ENCODE measurements around the gene DNAH2.

Gene DNAH2

DNA sequence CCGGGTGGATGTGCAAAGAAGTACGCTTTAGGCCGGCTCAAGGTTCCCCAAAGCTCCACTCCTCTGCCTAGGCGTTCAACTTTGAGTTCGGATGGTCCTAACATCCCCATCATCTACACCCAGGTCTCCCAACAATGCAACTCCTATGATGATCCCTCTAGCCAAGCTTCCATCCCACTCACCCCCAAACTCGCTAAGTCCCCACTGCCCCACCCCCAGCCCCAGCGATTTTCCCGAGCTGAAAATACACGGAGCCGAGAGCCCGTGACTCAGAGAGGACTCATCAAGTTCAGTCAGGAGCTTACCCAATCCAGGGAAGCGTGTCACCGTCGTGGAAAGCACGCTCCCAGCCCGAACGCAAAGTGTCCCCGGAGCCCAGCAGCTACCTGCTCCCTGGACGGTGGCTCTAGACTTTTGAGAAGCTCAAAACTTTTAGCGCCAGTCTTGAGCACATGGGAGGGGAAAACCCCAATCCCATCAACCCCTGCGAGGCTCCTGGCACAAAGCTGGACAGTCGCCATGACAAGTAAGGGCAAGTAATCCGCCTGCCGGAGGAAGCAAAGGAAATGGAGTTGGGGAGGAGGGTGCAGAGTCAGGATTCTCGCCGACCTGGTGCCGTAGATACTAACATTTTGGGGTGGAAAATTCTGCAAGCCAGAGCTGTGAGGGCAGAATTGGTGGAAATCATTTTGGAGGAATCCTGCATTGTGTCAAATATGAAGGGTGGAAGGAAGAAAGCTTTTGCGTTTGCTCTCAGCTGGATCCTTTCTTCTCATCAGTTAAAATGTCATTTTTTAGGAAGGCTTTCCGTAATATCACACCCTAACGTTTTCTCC, 30.3 kb upstream of the DNAH2 start, which contains the start of gene TP53:
TP53 (minus strand) TSS at position 419 of the 836 bp plus-strand sequence. CDS start 10,896 bp downstream, outside the sequence.
- H3K9me3 ChIP-seq (ENCODE audit: control insufficient read depth, insufficient read depth, low read depth, low read length), result no peaks in the 10 kb centered on the region
- POLR2A ChIA-PET, result interaction anchor here (0.6 to 6.2 kb wide), 62 partner anchors 10 to 641 kb away, joined by 3 to 215 read pairs (median 6); partner anchors contain the start of genes ATP1B2, CD68, DNAH2 and EFNB3
- CTCF ChIA-PET, result interaction anchor here (0.6 to 9.3 kb wide), 59 partner anchors 8 to 647 kb away, joined by 3 to 207 read pairs (median 5); partner anchors contain the start of genes ATP1B2, CD68, DNAH2 and EFNB3
- TF ChIP-seq, protein P1, sequence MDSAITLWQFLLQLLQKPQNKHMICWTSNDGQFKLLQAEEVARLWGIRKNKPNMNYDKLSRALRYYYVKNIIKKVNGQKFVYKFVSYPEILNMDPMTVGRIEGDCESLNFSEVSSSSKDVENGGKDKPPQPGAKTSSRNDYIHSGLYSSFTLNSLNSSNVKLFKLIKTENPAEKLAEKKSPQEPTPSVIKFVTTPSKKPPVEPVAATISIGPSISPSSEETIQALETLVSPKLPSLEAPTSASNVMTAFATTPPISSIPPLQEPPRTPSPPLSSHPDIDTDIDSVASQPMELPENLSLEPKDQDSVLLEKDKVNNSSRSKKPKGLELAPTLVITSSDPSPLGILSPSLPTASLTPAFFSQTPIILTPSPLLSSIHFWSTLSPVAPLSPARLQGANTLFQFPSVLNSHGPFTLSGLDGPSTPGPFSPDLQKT (IDR thresholded peaks at IDR 0.05; ENCODE audit: borderline replicate concordance, low read depth, low read length), result no peak
- TF ChIP-seq ZNF521 (tag by site-specific recombination; IDR thresholded peaks at IDR 0.05) (no peak), ZNF138 (tag by site-specific recombination; IDR thresholded peaks at IDR 0.05; ENCODE audit: borderline replicate concordance) (no peak), ZNF629 (tag by site-specific recombination; IDR thresholded peaks at IDR 0.05) (peak; percentile 9; the same call in 1 of the 2 replicates), ZNF169 (tag by site-specific recombination; IDR thresholded peaks at IDR 0.05) (no peak), ZNF391 (tag by site-specific recombination; IDR thresholded peaks at IDR 0.05; ENCODE audit: borderline replicate concordance, low read depth) (peak; percentile 55; the same call in 1 of the 2 replicates), WT1 (tag by site-specific recombination; IDR thresholded peaks at IDR 0.05) (peak; percentile 32; the same call in 1 of the 2 replicates), ZNF560 (tag by site-specific recombination; IDR thresholded peaks at IDR 0.05; ENCODE audit: borderline replicate concordance) (no peak), PRDM1 (tag by site-specific recombination; IDR thresholded peaks at IDR 0.05) (peak; percentile 76), ZNF423 (tag by site-specific recombination; IDR thresholded peaks at IDR 0.05) (no peak), SALL2 (tag by site-specific recombination; IDR thresholded peaks at IDR 0.05; ENCODE audit: borderline replicate concordance) (no peak), RBAK (tag by site-specific recombination; IDR thresholded peaks at IDR 0.05) (no peak), ZNF133 (tag by site-specific recombination; IDR thresholded peaks at IDR 0.05) (no peak), ZBTB17 (tag by site-specific recombination; IDR thresholded peaks at IDR 0.05) (peak; percentile 90), ZNF274 (IDR thresholded peaks at IDR 0.05; ENCODE audit: low read length) (no peak), ZNF274 (tag by site-specific recombination; IDR thresholded peaks at IDR 0.05; ENCODE audit: borderline replicate concordance) (no peak), ZNF707 (tag by site-specific recombination; IDR thresholded peaks at IDR 0.05) (no peak)
- TF ChIP-seq, protein P2, sequence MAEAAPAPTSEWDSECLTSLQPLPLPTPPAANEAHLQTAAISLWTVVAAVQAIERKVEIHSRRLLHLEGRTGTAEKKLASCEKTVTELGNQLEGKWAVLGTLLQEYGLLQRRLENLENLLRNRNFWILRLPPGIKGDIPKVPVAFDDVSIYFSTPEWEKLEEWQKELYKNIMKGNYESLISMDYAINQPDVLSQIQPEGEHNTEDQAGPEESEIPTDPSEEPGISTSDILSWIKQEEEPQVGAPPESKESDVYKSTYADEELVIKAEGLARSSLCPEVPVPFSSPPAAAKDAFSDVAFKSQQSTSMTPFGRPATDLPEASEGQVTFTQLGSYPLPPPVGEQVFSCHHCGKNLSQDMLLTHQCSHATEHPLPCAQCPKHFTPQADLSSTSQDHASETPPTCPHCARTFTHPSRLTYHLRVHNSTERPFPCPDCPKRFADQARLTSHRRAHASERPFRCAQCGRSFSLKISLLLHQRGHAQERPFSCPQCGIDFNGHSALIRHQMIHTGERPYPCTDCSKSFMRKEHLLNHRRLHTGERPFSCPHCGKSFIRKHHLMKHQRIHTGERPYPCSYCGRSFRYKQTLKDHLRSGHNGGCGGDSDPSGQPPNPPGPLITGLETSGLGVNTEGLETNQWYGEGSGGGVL (tag by site-specific recombination; IDR thresholded peaks at IDR 0.05), result 0 out of 2 replicates have a peak, but pooled peaks have one; percentile 10
- TF ChIP-seq, protein P3, sequence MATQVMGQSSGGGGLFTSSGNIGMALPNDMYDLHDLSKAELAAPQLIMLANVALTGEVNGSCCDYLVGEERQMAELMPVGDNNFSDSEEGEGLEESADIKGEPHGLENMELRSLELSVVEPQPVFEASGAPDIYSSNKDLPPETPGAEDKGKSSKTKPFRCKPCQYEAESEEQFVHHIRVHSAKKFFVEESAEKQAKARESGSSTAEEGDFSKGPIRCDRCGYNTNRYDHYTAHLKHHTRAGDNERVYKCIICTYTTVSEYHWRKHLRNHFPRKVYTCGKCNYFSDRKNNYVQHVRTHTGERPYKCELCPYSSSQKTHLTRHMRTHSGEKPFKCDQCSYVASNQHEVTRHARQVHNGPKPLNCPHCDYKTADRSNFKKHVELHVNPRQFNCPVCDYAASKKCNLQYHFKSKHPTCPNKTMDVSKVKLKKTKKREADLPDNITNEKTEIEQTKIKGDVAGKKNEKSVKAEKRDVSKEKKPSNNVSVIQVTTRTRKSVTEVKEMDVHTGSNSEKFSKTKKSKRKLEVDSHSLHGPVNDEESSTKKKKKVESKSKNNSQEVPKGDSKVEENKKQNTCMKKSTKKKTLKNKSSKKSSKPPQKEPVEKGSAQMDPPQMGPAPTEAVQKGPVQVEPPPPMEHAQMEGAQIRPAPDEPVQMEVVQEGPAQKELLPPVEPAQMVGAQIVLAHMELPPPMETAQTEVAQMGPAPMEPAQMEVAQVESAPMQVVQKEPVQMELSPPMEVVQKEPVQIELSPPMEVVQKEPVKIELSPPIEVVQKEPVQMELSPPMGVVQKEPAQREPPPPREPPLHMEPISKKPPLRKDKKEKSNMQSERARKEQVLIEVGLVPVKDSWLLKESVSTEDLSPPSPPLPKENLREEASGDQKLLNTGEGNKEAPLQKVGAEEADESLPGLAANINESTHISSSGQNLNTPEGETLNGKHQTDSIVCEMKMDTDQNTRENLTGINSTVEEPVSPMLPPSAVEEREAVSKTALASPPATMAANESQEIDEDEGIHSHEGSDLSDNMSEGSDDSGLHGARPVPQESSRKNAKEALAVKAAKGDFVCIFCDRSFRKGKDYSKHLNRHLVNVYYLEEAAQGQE (tag by site-specific recombination; IDR thresholded peaks at IDR 0.05), result 0 out of 2 replicates have a peak, but pooled peaks have one; percentile 8
- TF ChIP-seq, protein P4, sequence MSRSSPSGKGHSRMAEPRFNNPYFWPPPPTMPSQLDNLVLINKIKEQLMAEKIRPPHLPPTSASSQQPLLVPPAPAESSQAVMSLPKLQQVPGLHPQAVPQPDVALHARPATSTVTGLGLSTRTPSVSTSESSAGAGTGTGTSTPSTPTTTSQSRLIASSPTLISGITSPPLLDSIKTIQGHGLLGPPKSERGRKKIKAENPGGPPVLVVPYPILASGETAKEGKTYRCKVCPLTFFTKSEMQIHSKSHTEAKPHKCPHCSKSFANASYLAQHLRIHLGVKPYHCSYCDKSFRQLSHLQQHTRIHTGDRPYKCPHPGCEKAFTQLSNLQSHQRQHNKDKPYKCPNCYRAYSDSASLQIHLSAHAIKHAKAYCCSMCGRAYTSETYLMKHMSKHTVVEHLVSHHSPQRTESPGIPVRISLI (tag by site-specific recombination; IDR thresholded peaks at IDR 0.05), result no peak
- TF ChIP-seq, protein P5, sequence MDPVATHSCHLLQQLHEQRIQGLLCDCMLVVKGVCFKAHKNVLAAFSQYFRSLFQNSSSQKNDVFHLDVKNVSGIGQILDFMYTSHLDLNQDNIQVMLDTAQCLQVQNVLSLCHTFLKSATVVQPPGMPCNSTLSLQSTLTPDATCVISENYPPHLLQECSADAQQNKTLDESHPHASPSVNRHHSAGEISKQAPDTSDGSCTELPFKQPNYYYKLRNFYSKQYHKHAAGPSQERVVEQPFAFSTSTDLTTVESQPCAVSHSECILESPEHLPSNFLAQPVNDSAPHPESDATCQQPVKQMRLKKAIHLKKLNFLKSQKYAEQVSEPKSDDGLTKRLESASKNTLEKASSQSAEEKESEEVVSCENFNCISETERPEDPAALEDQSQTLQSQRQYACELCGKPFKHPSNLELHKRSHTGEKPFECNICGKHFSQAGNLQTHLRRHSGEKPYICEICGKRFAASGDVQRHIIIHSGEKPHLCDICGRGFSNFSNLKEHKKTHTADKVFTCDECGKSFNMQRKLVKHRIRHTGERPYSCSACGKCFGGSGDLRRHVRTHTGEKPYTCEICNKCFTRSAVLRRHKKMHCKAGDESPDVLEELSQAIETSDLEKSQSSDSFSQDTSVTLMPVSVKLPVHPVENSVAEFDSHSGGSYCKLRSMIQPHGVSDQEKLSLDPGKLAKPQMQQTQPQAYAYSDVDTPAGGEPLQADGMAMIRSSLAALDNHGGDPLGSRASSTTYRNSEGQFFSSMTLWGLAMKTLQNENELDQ (tag by site-specific recombination; IDR thresholded peaks at IDR 0.05; ENCODE audit: low read depth), result no peak
- TF ChIP-seq, protein P6, sequence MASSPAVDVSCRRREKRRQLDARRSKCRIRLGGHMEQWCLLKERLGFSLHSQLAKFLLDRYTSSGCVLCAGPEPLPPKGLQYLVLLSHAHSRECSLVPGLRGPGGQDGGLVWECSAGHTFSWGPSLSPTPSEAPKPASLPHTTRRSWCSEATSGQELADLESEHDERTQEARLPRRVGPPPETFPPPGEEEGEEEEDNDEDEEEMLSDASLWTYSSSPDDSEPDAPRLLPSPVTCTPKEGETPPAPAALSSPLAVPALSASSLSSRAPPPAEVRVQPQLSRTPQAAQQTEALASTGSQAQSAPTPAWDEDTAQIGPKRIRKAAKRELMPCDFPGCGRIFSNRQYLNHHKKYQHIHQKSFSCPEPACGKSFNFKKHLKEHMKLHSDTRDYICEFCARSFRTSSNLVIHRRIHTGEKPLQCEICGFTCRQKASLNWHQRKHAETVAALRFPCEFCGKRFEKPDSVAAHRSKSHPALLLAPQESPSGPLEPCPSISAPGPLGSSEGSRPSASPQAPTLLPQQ (tag by site-specific recombination; IDR thresholded peaks at IDR 0.05), result 0 out of 2 replicates have a peak, but pooled peaks have one; percentile 41

More for the DNA sequence above, 30.3 kb upstream of the DNAH2 start, which contains the start of gene TP53:
- peak within 1 kb of the TSS; percentile 93 for H3K4me3 ChIP-seq (ENCODE audit: low read depth, low read length)
- H3K4me1 ChIP-seq (ENCODE audit: control insufficient read depth, insufficient read depth, low read length), result peaks cover 13% of the 10 kb centered on the region
- peak within 1 kb of the TSS; percentile 96 for H3K27ac ChIP-seq (ENCODE audit: extremely low read depth, low read depth, low read length)
- H3K36me3 ChIP-seq (ENCODE audit: control insufficient read depth in 2 of 2, insufficient read depth in 1 of 2, low read length in 2 of 2), result peaks cover 18% of the 10 kb centered on the region in 2 experiments; a peak in 2 of 3 replicates

Measured in HEK293 (cell line).